ENCODE data around the gene PROC.
A peak's percentile ranks its signal among the peaks of the same experiment; 100 is the strongest.

Gene PROC

GRCh38 chr2:127411653-127412369, 6.4 kb upstream of the PROC start:
- H3K27ac ChIP-seq = peak overlapping the region; percentile 56
- DNase-seq (ENCODE audit: low read depth, low spot score) = no peak

- DNase-seq (ENCODE audit: low read depth, low spot score) = no peak
- no peak overlapping the region for H3K27ac ChIP-seq
Measured at GRCh38 chr2:127413200-127413599, 5.0 kb upstream of the PROC start.

GRCh38 chr2:127413782-127414637, 4.2 kb upstream of the PROC start:
- no peak for DNase-seq (ENCODE audit: low read depth, low spot score)
- no peak overlapping the region for H3K27ac ChIP-seq

GRCh38 chr2:127414638-127415592, 3.3 kb upstream of the PROC start:
- no peak overlapping the region for H3K27ac ChIP-seq
- no peak for DNase-seq (ENCODE audit: low read depth, low spot score)

GRCh38 chr2:127415593-127416505, 2.4 kb upstream of the PROC start:
- no peak overlapping the region for H3K27ac ChIP-seq
- DNase-seq (ENCODE audit: low read depth, low spot score) = no peak

- no peak for DNase-seq (ENCODE audit: low read depth, low spot score)
- H3K27ac ChIP-seq = no peak overlapping the region
Measured at GRCh38 chr2:127416506-127417001, 1.7 kb upstream of the PROC start.

GRCh38 chr2:127417406-127417805, 821 bp upstream of the PROC start:
- no peak for DNase-seq (ENCODE audit: low read depth, low spot score)
- no peak overlapping the region for H3K27ac ChIP-seq

- no peak for DNase-seq (ENCODE audit: low read depth, low spot score)
- no peak overlapping the region for H3K27ac ChIP-seq
Measured at GRCh38 chr2:127419112-127419430, 844 bp downstream of the PROC start.

- DNase-seq (ENCODE audit: low read depth, low spot score) = no peak
- no peak overlapping the region for H3K27ac ChIP-seq
Measured at GRCh38 chr2:127419448-127420038, 1.3 kb downstream of the PROC start.

- no peak for DNase-seq (ENCODE audit: low read depth, low spot score)
- H3K27ac ChIP-seq = no peak overlapping the region
Measured at GRCh38 chr2:127420039-127420864, 2.0 kb downstream of the PROC start.

GRCh38 chr2:127421116-127421800, 3.0 kb downstream of the PROC start:
- H3K27ac ChIP-seq = no peak overlapping the region

GRCh38 chr2:127421871-127422558, 3.8 kb downstream of the PROC start:
- DNase-seq (ENCODE audit: low read depth, low spot score) = no peak

More at GRCh38 chr2:127421116-127421800, 3.0 kb downstream of the PROC start:
- DNase-seq (ENCODE audit: low read depth, low spot score) = no peak

GRCh38 chr2:127422559-127423477, 4.6 kb downstream of the PROC start:
- no peak overlapping the region for H3K27ac ChIP-seq
- no peak for DNase-seq (ENCODE audit: low read depth, low spot score)

More at GRCh38 chr2:127421871-127422558, 3.8 kb downstream of the PROC start:
- no peak overlapping the region for H3K27ac ChIP-seq

GRCh38 chr2:127423478-127423843, 5.2 kb downstream of the PROC start:
- no peak overlapping the region for H3K27ac ChIP-seq
- DNase-seq (ENCODE audit: low read depth, low spot score) = no peak

- no peak overlapping the region for H3K27ac ChIP-seq
- no peak for DNase-seq (ENCODE audit: low read depth, low spot score)
Measured at GRCh38 chr2:127423880-127424279, 5.7 kb downstream of the PROC start.

Measured in epithelial cell of prostate (primary cell).